Measurements from ENCODE around the gene CRLF1.

DNA sequence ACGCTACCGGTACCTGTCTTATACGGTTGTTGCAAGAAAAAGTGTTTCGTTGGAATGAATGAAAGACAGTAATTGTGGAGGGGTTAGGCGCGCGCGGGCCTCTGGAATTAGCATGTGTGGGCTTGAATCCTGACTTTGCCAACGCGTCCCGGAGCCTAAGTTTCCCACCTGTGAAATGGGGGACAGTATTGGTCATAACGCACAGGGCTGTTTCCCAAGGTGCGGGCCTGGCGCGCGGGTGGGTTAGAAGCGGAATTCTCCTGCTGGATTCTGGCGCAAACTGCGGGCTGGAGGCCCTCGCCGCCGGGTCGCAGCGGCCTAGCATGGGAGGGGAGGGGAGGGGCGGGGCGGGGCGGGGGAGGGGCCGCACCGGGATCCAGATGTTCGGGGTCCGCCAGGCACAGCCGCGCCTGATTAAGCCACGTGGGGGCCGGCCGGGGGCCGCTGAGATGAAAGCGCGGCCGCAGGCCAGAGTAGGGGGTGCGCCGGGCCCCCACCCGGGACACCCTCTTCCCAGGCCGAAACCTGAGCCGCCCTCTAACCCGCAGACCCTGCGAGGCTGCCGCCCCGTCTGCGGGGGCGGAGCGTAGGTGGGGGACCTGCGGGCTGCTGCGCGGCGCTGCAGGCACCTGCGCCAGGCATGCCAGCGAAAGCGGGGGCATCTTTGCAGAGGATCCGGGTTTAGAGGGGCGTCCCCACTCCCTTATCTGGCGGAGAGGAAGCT, 4.9 kb upstream of the CRLF1 start:
- TF ChIP-seq POLR2A (IDR thresholded peaks at IDR 0.05; ENCODE audit: low read depth, low read length): no peak
- TF ChIP-seq TAF1 (IDR thresholded peaks at IDR 0.05; ENCODE audit: borderline replicate concordance, low read depth, low read length): no peak
- TF ChIP-seq POLR2AphosphoS5 (IDR thresholded peaks at IDR 0.05; ENCODE audit: low read depth, low read length): no peak
